T-cell (primary cell): ENCODE results near the gene HNRNPH2. TPM values are rescaled to one million over a fixed set of nuclear protein-coding genes. Genes with fewer than 3 reads are reported as not detected.

Experiments used
- ATAC-seq, 4 experiments: fragments of 200-7000 bp in 3 of 4; fragments of 150-1000 bp in 1 of 4; cut with Tn5 transposase; replicated peaks in 1 of 4; 1 replicate in 3 of 4; 2 replicates in 1 of 4; pipeline ENCODE4 v1.10.0; 2021; ENCODE audit warnings: moderate library complexity in 3 of 4, mild to moderate bottlenecking in 2 of 4, moderate number of reproducible peaks in 1 of 4
- CTCF ChIA-PET, 2 donors: fragments of 300-600 bp; sonication (Branson Sonifier 250); formaldehyde crosslinking; loops; one replicate each; lab custom pipeline; 2022; ENCODE audit warnings: antibody characterized with exemption in 2 of 2; lab: Charles Lee
- POLR2A ChIA-PET, 2 donors: fragments of 300-600 bp; sonication (Branson Sonifier 250); formaldehyde crosslinking; loops; one replicate each; lab custom pipeline; 2022; ENCODE audit warnings: antibody characterized with exemption in 2 of 2; lab: Charles Lee
- DNase-seq, 35 experiments: peaks; one replicate each; pipeline versions ENCODE4 v3.0.0 to v3.0.0-alpha.2; 2013 to 2023
- H3K27ac ChIP-seq: one replicate; pipeline ENCODE4 v1.5.1; 2013; ENCODE audit warnings: low read length
- H3K27me3 ChIP-seq, 2 experiments: replicated peaks in 1 of 2; 1 replicate in 1 of 2; 2 replicates in 1 of 2; pipeline versions ENCODE4 v1.6.1 to v1.7.0; 2013; ENCODE audit warnings: low read length in 1 of 2, mixed read lengths in 1 of 2; ENCODE audit not compliant: control insufficient read depth in 2 of 2, insufficient read depth in 2 of 2; ENCODE audit errors: extremely low read depth in 1 of 2
- H3K36me3 ChIP-seq, 2 donors: 1 replicate in 1 of 2; 2 replicates in 1 of 2; pipeline versions ENCODE4 v1.6.1 to v1.7.0; 2013; ENCODE audit warnings: low read length in 1 of 2; ENCODE audit not compliant: control insufficient read depth in 2 of 2, insufficient read depth in 1 of 2; ENCODE audit errors: extremely low read depth in 1 of 2
- H3K4me1 ChIP-seq, 2 experiments: 1 replicate in 1 of 2; 2 replicates in 1 of 2; pipeline versions ENCODE4 v1.6.1 to v1.7.0; 2013; ENCODE audit warnings: low read length in 2 of 2, mixed read lengths in 1 of 2; ENCODE audit not compliant: insufficient read depth in 2 of 2, control insufficient read depth in 1 of 2; ENCODE audit errors: extremely low read depth in 1 of 2
- H3K4me3 ChIP-seq, 2 donors: 1 replicate in 1 of 2; 2 replicates in 1 of 2; pipeline versions ENCODE4 v1.5.1 to v1.7.0; 2013; ENCODE audit warnings: mild to moderate bottlenecking in 2 of 2, low read length in 1 of 2, moderate library complexity in 1 of 2; ENCODE audit not compliant: control insufficient read depth in 1 of 2; ENCODE audit errors: extremely low read depth in 1 of 2
- H3K9me3 ChIP-seq: 2 replicates; pipeline ENCODE4 v1.7.0; 2013
- H3K27ac Mint-ChIP-seq, 2 donors: one replicate each; pipeline ENCODE4 v1.8.0; 2020 to 2021; ENCODE audit warnings: mild to moderate bottlenecking in 2 of 2, mixed read lengths in 2 of 2
- H3K27me3 Mint-ChIP-seq, 2 donors: one replicate each; pipeline ENCODE4 v1.8.0; 2021 to 2022; ENCODE audit warnings: mixed read lengths in 2 of 2
- H3K36me3 Mint-ChIP-seq: one replicate; pipeline ENCODE4 v1.8.0; 2021; ENCODE audit warnings: mixed read lengths
- H3K4me1 Mint-ChIP-seq, 3 donors: one replicate each; pipeline ENCODE4 v1.8.0; 2020 to 2022; ENCODE audit warnings: mixed read lengths in 3 of 3, mild to moderate bottlenecking in 1 of 3
- H3K4me3 Mint-ChIP-seq, 3 donors: one replicate each; pipeline ENCODE4 v1.8.0; 2020 to 2022; ENCODE audit warnings: mild to moderate bottlenecking in 3 of 3, mixed read lengths in 3 of 3, moderate library complexity in 3 of 3
- H3K9me3 Mint-ChIP-seq, 3 donors: one replicate each; pipeline ENCODE4 v1.8.0; 2020 to 2022; ENCODE audit warnings: mixed read lengths in 3 of 3
- WGBS: methylation state at CpG from one replicate; pipeline ENCODE4 v1.1.5; 2013; ENCODE audit warnings: missing lambda C conversion rate; ENCODE audit not compliant: insufficient coverage; 5-methylcytosine and 5-hydroxymethylcytosine counted together
- total RNA-seq, 35 experiments: library from RNA in 6 of 35; stranded (reverse) in 6 of 35; fragments of 120-200 nt in 1 of 35; gene quantifications; one replicate each; pipeline versions ENCODE4 v1.2.1 to v1.2.4 and lab custom pipeline; 2013 to 2026

Gene HNRNPH2
- total RNA-seq, 5 donors from 2014 or later (not counting 1 experiment from before 2014, with no cell fraction given) = 32.4 to 39.5 (median 36.0) TPM

DNA sequence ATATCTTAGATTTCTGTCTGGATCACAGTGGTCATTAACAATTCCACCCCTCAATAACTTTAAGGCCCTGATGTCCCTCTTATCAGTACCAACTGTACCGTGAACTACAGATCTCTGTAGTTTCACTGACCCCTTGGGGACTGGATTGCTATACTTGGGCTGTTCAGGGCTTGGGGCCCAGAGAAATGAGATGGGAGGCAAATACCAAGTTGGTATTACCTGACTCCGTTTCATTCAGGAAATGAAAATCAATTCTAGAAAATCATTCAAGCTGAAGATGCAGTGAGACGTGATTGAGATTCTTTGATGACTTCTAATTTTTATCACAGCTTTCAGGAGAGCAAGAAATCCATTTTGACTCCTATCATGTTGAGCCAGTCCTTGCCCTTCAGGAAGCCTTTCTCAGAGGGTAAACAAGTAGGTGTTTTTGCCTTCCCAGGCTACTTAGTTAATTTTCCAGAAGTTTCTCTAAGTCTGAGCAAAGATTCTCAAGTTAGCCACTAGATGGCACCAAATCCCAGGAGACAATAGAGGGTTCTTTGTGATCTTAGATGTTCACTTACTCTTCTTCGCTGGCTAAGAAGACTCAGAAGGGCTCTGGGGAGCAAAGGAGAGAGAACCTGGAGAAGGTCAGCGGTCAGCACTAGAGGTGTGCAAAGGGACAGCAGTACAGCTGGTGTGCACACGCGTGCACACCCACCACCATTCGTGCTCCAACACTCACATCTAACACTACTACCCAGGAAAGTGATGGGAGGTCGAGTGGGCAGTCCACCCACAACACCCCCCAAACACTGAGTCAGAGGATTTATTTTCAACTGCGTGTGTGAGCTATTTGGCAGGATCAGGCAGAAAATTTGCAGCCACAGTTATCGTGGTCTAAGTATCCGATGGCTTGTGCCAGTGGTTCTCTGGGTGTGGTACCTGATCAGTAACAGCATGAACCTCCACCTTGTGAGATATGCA, 7.4 kb downstream of the HNRNPH2 start:
- no peak overlapping the region for H3K4me3 ChIP-seq
- Mint-ChIP-seq H3K9me3 (no peaks in the 10 kb centered on the region), H3K4me1 (peaks cover 44 to 63% (median 46%) of the 10 kb centered on the region in 3 donors), H3K36me3 (peaks cover 17% of the 10 kb centered on the region), H3K4me3 (peak overlapping the region in 2 of 3 donors; percentile 12 to 25), H3K27me3 (peaks cover 0 to 23% of the 10 kb centered on the region in 2 donors), H3K27ac (peak overlapping the region; percentile 85 to 87)
- ChIA-PET POLR2A (interaction anchor here in 1 of 2 donors (0.6 to 0.9 kb wide), 3 partner anchors 13 to 192 kb away, joined by 3 to 5 read pairs (median 3); no protein-coding TSS in a partner anchor), CTCF (interaction anchor here (0.7 to 1.9 kb wide), 5 partner anchors 10 to 343 kb away, joined by 3 to 10 read pairs (median 5); no protein-coding TSS in a partner anchor)
- DNase-seq = peak in 17 of 35 experiments; percentile 4 to 84 (median 18)
- H3K27ac ChIP-seq = peak overlapping the region; percentile 66
- peaks cover 0 to 2% of the 10 kb centered on the region in 2 experiments for H3K27me3 ChIP-seq
- H3K4me1 ChIP-seq = peaks cover 8 to 25% of the 10 kb centered on the region in 2 experiments
- H3K9me3 ChIP-seq = no peaks in the 10 kb centered on the region
- ATAC-seq = peak; percentile 65 to 76 (median 72)
- H3K36me3 ChIP-seq = peaks cover 0 to 14% of the 10 kb centered on the region in 2 donors
- no CpG with 5 or more reads among the region's 12 CpGs for WGBS

DNA sequence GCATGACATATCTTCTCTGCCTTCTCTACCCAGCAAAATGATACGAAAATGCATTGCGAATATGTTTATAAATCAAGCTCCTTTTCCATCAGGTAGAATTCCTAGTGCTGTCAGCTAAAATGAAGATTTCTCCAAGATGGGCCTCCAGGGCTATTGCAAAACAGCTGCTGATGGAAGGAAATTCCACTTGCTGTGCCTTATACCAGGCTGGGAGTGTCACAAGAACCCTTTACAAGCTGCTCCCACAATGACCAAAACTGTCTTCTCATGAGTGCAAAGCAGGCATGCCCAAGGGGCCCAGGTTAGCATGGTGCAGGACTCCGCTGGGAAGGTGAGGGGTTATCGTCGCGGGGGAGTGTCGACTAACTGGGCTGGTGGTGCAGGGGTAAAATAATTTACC, 8.7 kb downstream of the HNRNPH2 start:
- CTCF ChIA-PET = interaction anchor here (0.6 to 1.0 kb wide), 7 partner anchors 14 to 1484 kb away, joined by 3 to 10 read pairs (median 5); no protein-coding TSS in a partner anchor
- peak overlapping the region in 2 of 3 donors; percentile 37 to 94 for H3K4me3 Mint-ChIP-seq
- H3K27me3 Mint-ChIP-seq = peaks cover 0 to 19% of the 10 kb centered on the region in 2 donors
- H3K9me3 ChIP-seq = no peaks in the 10 kb centered on the region
- peak overlapping the region; percentile 67 to 91 for H3K27ac Mint-ChIP-seq
- H3K27me3 ChIP-seq = peaks cover 0 to 2% of the 10 kb centered on the region in 2 experiments
- H3K4me1 Mint-ChIP-seq = peaks cover 39 to 59% (median 39%) of the 10 kb centered on the region in 3 donors
- DNase-seq (no peak), ATAC-seq (no peak)
- H3K9me3 Mint-ChIP-seq = no peaks in the 10 kb centered on the region
- peaks cover 0 to 14% of the 10 kb centered on the region in 2 donors for H3K36me3 ChIP-seq
- POLR2A ChIA-PET = interaction anchor here in 1 of 2 donors (0.6 to 0.9 kb wide), 2 partner anchors 12 to 155 kb away, joined by 3 to 5 read pairs; no protein-coding TSS in a partner anchor
- H3K36me3 Mint-ChIP-seq = peaks cover 19% of the 10 kb centered on the region
- 100% methylated on average over 3 of the region's 7 CpGs for WGBS
- no peak overlapping the region for H3K27ac ChIP-seq
- H3K4me3 ChIP-seq = no peak overlapping the region
- peaks cover 2 to 20% of the 10 kb centered on the region in 2 experiments for H3K4me1 ChIP-seq

DNA sequence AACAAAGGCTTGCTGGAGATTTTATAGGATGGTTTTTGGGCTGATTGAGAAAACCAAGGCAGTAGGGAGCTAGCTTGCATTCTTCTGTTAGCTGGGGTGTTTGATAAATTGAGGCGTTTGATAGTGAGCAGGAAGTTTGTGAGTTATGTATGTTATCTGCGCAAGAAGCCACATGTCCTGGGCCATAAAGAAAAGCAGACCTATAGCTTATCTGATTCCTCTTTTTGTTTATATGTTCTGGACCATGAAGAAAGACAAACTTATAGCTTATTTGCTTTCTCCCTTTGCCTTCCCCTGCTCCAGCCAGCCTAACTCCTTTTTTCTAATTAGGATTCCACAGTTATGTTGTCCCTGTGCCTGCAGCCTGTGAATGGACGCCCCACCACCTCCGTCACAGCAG, 9.2 kb downstream of the HNRNPH2 start:
- peaks cover 0 to 10% of the 10 kb centered on the region in 2 donors for H3K36me3 ChIP-seq
- ChIA-PET CTCF (interaction anchor here (0.8 to 1.2 kb wide), 4 partner anchors 19 to 594 kb away, joined by 3 read pairs; no protein-coding TSS in a partner anchor), POLR2A (interaction anchor here in 1 of 2 donors (0.6 kb wide), 2 partner anchors 25 to 154 kb away, joined by 3 read pairs; no protein-coding TSS in a partner anchor)
- Mint-ChIP-seq H3K27ac (peak overlapping the region; percentile 87 to 91), H3K4me1 (peaks cover 34 to 55% (median 39%) of the 10 kb centered on the region in 3 donors), H3K36me3 (peaks cover 17% of the 10 kb centered on the region), H3K27me3 (peaks cover 0 to 14% of the 10 kb centered on the region in 2 donors), H3K9me3 (no peaks in the 10 kb centered on the region), H3K4me3 (peak overlapping the region; percentile 80 to 94 (median 86))
- no peaks in the 10 kb centered on the region for H3K9me3 ChIP-seq
- H3K4me3 ChIP-seq = no peak overlapping the region
- ATAC-seq (no peak), DNase-seq (no peak)
- WGBS = no CpG with 5 or more reads among the region's 4 CpGs
- H3K27me3 ChIP-seq = peaks cover 0 to 2% of the 10 kb centered on the region in 2 experiments
- H3K4me1 ChIP-seq = peaks cover 2 to 20% of the 10 kb centered on the region in 2 experiments
- no peak overlapping the region for H3K27ac ChIP-seq

DNA sequence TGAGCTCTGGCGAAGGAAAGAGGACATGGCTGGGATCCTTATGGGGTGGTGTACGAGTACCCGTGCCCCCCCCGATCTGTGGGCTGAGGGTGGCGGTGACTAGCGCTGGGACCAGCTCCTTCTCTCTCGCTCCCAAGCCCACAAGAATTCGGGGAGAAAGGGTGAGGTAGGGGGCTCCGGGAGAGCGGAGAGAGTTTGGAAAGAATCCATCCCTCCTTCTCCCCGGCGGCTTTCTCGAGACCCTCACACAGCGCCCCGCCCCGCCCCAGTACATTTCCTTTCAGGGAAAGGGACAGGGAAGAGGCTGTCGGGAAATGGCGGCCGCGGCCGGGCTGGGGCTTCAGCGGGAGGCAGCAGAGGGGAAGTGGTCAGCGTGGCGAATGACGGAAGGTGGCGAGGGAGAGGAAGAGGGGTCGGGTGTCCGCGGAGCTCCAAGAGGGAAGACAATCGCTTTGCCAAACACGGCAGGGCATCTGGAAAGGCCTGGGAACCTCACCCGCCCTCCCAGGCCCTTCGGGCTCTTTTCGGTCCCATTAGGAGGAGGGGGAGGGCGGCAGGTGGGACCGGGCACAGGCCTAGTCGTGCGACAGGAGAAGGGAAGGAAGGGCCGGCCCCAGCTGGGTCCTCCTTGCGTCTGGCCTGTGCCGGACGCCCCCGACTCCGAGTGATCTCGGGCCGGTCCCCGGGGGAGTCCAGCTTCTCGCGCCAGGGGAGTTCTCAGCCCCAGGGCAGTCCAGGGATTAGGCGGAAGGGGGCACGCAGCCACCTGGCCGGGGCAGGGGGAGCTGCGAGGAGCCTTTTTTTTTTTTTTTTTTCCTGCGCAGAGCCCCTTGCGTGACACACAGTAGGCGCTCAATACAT, 10.2 kb downstream of the HNRNPH2 start:
- peak overlapping the region; percentile 60 to 82 for H3K4me3 ChIP-seq
- H3K27me3 ChIP-seq = peaks cover 0 to 2% of the 10 kb centered on the region in 2 experiments
- H3K36me3 ChIP-seq = no peaks in the 10 kb centered on the region
- DNase-seq = peak in 24 of 35 experiments; percentile 3 to 49 (median 13)
- Mint-ChIP-seq H3K4me1 (peaks cover 24 to 46% (median 28%) of the 10 kb centered on the region in 3 donors), H3K27ac (peak overlapping the region; percentile 87 to 91), H3K9me3 (no peaks in the 10 kb centered on the region), H3K36me3 (peaks cover 8% of the 10 kb centered on the region), H3K4me3 (peak overlapping the region; percentile 80 to 94 (median 86)), H3K27me3 (peaks cover 0 to 8% of the 10 kb centered on the region in 2 donors)
- peaks cover 2 to 20% of the 10 kb centered on the region in 2 experiments for H3K4me1 ChIP-seq
- POLR2A ChIA-PET = interaction anchor here (0.6 to 0.7 kb wide), 5 partner anchors 19 to 510 kb away, joined by 3 to 9 read pairs (median 7); no protein-coding TSS in a partner anchor
- WGBS = 3% methylated on average over 14 of the region's 56 CpGs
- ATAC-seq = peak; percentile 30 to 57 (median 44)
- H3K27ac ChIP-seq = peak overlapping the region; percentile 87
- H3K9me3 ChIP-seq = no peaks in the 10 kb centered on the region
- CTCF ChIA-PET = interaction anchor here (0.6 to 1.2 kb wide), 5 partner anchors 9 to 736 kb away, joined by 3 to 8 read pairs (median 4); no protein-coding TSS in a partner anchor

DNA sequence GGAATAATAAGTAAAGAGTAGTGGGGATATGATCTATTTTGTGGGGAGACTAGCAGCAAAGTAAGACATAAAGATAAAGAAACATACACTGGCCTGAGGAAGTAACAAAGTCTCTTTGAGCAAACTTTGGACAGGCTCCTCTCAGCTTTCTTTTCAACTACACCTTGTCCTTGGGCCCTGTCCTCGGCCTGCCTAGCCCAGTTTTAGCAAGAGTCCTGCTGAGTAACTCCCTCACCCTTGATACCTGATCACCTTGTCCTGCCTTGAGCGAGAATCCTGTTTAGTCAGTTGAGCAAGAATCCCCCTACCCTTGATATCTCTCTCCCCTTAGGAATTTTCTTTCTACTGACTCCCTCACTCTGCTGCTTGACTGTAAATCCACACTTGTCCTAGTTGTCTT, 11.5 kb downstream of the HNRNPH2 start:
- Mint-ChIP-seq H3K36me3 (peaks cover 8% of the 10 kb centered on the region), H3K27me3 (peaks cover 0 to 8% of the 10 kb centered on the region in 2 donors), H3K4me1 (peaks cover 21 to 43% (median 28%) of the 10 kb centered on the region in 3 donors), H3K4me3 (peak overlapping the region in 2 of 3 donors; percentile 51 to 94), H3K9me3 (no peaks in the 10 kb centered on the region), H3K27ac (peak overlapping the region; percentile 29 to 70)
- no peak overlapping the region for H3K27ac ChIP-seq
- no CpG with 5 or more reads among the region's 2 CpGs for WGBS
- no peak for ATAC-seq
- peaks cover 0 to 2% of the 10 kb centered on the region in 2 experiments for H3K27me3 ChIP-seq
- H3K4me1 ChIP-seq = peaks cover 2 to 20% of the 10 kb centered on the region in 2 experiments
- H3K9me3 ChIP-seq = no peaks in the 10 kb centered on the region
- no peak for DNase-seq
- ChIA-PET CTCF (interaction anchor here (0.5 to 1.1 kb wide), 3 partner anchors 16 to 339 kb away, joined by 3 to 8 read pairs (median 7); no protein-coding TSS in a partner anchor), POLR2A (no interaction called here)
- no peaks in the 10 kb centered on the region for H3K36me3 ChIP-seq
- H3K4me3 ChIP-seq = no peak overlapping the region
